HuH-7.5 (cell line): ENCODE measurements around the gene PTPMT1.
"Not testable (repeated sequence)": the region's sequence is repeated elsewhere in the genome, so short reads cannot be mapped to it uniquely, and the experiment has no call there.

ENCODE experiments used
- DNase-seq: peaks from one replicate; pipeline ENCODE4 v3.0.0; 2011; ENCODE audit warnings: low spot score

Gene PTPMT1, protein sequence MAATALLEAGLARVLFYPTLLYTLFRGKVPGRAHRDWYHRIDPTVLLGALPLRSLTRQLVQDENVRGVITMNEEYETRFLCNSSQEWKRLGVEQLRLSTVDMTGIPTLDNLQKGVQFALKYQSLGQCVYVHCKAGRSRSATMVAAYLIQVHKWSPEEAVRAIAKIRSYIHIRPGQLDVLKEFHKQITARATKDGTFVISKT

DNA sequence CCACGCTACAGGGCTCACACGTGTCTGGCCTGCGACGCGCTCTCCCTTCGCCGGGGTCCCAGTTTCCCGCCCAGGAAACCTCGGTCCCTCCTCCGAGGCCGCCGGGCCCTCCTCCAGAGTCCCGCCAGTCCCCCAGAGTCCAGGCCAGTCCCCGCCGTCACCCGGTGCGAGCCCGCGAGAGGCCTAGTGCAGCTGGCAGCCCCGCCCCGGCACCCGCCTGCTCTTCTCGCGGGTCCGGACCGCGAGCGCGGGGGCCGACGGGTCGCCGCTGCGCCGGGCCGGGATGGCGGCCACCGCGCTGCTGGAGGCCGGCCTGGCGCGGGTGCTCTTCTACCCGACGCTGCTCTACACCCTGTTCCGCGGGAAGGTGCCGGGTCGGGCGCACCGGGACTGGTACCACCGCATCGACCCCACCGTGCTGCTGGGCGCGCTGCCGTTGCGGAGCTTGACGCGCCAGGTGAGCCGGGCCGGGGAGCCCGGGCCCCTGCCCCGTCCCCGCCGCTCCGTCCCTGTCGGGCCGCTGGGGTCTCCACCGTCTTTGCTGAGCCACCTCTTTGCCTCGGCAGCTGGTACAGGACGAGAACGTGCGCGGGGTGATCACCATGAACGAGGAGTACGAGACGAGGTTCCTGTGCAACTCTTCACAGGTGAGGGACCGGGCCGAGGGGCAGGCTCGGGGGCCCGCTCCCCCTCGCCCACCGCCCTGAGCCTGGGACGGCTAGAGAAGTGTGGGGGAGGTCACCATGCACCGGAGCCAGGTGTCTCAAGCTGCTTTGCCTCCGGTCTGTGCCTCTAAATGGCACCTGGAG is at the start of gene PTPMT1:
TSS of gene PTPMT1 (plus strand) at position 260 of the 809 bp plus-strand sequence. CDS start at position 284, 24 bp downstream.
- DNase-seq, result peak; percentile 57

DNA sequence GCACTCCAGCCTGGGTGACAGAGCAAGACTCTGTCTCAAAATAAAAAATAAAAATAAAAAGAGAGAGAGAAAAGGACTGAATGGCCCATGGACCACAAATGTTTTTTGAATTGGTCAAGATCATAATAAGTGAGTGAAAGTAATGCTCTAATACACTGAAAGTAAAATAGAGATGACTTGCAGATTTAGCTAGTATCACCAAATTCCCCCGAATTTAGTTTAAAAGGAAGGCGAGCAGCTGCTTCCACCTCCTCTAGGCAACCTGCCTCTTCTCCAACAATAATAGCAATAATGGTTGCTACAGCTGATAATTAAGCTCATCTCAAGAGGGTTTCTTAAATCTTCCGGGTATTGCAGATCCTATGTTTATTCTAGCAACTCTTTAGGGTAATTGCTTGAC is 49.2 kb upstream of the PTPMT1 start:
- no peak for DNase-seq

DNA sequence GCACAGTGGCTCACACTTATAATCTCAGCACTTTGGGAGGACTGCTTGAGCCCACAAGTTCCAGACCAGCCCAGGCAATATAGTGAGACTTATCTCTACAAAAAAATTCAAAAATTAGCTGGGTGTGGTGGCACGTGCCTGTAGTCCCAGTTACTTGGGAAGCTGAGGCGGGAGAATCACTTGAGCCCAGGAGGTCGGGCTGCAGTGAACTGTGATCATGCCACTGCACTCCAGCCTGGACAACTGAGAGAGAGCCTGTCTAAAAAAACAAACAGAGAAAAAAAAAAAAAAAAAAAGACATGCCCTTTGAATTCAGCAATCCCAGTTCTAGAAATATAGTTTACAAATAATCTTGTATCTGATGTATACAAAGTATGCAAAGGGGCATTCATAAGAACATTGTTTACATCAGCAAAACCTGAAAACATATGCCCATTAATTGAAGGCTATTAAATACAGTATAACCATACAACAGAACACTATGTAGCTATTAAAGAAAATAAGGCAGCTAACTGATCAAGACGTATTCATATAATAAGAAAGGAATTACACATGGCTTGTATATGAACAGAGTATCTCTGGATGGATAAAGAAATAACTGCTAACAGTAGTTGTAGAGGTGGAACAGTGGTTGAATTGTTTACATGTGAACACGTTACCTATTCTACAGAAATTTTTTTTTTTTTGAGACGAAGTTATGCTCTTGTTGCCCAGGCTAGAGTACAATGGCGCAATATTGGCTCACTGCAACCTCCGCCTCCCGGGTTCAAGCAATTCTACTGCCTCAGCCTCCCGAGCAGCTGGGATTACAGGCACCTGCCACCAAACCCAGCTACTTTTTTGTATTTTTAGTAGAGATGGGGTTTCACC is 48.2 kb upstream of the PTPMT1 start:
- no peak for DNase-seq

DNA sequence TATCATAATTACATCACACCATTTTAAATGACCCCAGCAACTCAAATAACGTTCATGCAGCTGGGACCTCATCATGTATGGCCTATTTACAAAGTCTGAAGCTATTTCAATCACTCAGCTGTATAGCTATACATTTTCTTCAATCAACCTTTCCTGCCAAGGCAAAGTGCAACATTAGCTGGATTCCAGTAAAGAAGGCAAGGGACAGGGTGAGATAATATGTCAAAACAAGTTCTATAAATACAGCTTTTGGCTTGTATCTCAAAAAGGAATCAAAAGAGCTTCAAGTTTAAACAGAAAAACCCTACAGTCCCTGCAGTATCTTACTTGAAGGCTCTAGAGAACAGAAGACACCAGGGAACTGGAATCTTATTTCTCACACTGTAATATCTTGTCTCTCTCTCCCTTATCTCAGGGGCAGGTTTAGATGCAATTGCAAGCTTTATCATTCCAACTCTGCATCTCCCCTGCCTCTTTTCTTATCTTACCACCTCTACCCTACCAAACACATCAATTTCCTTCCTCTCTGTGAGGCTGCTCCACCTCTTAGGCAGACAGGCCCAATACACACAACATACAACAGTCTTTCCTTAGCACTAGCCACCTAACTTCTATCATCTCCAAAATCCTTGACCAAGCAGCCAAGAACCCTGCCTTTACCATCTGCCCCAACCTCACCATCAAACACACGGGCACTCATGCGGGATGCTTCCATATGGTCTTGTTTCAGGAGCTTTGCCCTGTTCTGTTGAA is 47.0 kb upstream of the PTPMT1 start:
- no peak for DNase-seq

DNA sequence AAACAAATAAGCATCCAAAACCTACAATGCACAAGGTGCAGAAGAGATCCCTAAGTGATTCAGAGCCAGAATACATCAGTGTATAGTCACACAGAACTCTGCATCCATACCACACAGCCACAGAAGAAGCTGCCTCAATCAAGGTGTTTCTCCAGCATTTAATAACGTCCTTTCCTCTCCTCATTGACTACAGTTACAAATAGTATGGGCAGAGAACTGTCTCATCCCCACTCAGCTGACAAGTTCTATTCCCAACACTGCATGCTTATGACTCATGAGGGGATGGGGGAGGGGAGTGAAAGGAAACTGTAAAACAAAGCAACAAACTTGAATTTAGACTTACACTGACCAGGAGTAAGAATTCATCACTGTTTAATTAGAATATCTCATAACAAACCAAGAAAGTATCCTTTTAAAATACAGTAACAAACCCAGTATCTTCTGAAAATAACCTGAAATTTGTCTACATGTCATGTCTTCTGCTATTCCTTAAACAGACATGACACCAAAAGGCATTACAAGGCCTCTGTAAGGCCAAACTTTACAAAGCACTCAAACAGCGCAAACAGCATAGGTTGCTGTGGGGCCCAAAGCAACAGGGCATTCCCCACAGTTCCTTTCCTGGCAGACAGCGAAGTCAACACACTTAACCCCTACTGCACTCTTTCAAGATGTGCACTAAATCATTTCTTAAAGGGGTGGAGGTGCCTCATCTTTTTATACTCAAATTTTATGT is 41.7 kb upstream of the PTPMT1 start:
- DNase-seq, result no peak

DNA sequence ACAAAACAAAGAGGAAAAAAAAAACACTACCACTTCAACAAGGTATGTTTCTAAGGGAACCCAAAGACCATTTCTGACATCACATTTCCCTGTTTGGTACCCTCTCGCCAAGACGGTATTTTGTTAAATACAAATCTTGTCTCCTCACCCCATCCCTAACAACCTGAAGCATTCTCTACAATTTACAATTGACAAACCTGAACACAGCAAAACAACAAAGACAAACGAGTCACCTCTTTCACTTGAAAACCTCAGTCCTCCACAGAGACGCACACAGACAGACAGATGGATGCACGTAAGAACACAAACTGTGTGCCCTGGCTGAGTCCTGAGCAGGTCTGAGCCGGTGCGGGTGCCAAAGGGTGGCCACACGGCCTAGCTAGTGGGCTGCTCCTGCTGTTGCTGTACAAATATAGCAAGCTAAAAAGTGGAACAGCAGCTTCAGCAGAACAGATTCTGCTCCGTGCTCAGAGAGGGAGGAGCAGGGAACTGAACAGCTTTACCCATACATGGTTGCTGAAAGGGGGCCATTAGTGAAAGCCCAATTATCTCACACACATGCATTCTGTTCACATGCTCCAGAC is 41.0 kb upstream of the PTPMT1 start:
- DNase-seq, result no peak

DNA sequence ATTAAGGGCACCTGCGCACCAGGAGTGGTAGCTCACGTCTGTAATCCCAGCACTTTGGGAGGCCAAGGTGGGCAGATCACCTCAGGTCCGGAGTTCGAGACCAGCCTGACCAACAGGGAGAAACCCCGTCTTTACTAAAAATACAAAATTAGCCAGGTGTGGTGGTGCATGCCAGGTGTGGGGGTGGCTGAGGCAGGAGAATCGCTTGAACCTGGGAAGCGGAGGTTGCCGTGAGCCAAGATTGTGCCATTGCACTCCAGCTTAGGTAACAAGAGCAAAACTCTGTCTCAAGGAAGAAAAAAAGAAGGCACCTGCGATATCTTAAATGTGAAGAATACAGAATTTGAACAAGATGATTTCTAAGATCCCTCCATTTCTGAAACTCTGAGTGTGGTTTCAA is 39.4 kb upstream of the PTPMT1 start:
- not testable (repeated sequence) for DNase-seq

DNA sequence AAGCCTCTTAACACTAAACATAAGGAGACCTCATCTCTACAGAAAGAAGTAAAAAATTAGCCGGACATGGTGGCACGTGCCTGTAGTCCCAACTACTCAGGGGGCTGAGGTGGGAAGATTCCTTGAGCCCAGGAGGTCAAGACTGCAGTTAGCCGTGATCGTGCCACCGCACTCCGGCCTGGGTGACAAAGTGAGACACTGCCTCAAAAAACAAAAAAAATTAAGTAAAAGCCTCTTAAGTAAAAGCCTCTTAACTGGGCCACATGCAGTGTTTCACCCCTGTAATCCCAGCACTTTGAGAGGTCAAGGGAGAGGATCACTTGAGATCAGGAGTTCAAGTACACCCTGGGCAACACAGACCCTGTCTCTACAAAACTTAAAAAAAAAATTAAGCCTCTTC is 38.2 kb upstream of the PTPMT1 start:
- no peak for DNase-seq

DNA sequence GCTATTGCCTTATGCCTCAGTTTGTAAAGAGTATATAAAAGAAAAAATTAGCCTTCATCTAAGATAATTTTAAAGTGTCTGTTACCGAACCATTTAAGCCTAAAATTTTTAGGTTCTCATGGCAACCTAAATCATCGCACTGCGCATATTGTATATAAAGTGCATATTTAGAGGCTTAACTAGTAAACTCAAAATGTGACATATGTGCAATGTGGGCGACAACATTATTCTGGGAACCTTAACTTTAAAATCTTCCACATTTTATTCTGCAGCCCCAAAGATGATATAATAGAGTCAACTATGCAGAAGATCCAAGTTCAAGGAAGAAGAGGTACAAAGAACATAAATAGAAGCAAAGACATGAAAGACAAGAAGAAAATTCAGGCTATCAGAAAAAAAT is 35.4 kb upstream of the PTPMT1 start:
- no peak for DNase-seq

DNA sequence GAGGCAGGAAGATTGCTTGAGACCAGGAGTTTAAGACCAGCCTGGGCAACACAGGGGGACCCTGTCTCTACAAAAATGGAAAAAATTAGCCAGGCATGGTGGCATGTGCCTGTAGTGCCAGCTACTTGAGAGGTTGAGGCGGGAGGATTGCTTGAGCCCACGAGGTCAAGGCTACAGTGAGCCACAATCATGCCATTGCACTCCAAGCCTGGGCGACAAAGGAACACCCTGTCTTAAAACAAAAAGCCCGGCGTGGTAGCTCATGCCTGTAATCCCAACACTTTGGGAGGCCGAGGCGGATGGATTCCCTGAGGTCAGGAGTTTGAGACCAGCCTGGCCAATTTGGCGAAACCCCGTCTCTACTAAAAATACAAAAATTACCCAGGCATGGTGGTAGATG is 34.7 kb upstream of the PTPMT1 start:
- not testable (repeated sequence) for DNase-seq

DNA sequence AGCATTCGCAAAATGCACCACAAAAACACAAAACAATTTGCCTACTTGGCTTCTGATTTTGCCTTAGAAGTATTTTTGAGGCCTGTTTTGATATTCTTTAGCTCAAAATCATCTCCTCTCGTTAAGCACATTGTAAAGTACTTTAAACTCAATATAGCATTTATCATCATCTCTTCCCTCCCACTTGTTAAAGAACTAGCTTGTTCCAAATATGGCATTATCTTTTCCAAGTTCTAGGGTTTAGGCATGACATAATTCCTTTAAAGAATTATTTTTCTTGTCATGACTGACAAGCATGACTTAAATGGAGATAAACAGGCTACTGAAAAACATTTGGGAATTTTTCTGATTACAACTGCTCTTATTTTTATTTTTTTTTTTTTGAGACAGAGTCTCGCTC is 33.7 kb upstream of the PTPMT1 start:
- DNase-seq, result no peak

DNA sequence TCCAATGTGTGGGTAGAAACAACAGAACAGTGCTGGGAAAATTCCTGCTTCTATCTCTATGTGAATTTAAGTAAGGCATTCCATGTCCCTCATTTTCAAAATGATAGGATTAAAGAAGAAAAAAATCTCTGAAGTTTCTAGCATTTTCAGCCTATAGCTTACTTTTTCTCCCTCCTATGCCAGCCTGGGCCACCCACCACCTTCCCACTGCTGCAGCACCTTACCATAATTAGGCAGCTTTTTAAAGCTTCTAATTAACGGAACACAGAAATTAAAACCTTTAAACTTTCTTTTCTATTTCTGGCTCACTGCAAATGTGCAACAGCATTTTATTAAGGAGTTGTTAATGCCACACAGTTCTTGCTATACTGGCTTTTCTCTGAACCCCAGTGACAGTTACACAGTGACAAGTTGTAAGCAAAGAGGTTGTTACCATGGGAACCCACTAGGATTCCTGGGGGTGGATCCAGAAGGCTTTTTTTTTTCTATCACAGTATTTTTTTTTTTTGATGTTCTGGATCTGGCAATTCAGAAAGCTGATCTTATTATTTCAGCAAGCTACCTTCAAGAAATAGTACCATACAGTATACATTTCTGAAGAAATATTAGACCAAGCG is 32.7 kb upstream of the PTPMT1 start:
- DNase-seq, result no peak

DNA sequence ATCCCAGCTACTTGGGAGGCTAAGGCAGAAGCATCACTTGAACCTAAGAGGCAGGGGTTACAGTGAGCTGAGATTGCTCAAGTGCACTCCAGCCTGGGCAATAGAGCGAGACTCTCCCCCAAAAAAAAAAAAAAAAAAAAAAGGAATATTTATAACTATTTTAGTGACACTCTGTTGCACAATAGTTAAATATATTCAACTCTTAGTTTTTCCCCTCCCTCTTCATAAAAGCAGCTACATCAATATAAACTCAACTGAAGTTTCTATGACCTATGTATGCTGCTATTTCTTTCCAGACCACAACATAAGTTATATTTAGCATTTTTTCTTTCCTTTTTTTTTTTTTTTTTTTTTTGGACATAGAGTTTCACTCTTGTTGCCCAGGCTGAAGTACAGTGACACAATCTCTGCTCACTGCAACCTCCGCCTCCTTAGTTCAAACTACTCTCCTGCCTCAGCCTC is 31.7 kb upstream of the PTPMT1 start:
- no peak for DNase-seq

DNA sequence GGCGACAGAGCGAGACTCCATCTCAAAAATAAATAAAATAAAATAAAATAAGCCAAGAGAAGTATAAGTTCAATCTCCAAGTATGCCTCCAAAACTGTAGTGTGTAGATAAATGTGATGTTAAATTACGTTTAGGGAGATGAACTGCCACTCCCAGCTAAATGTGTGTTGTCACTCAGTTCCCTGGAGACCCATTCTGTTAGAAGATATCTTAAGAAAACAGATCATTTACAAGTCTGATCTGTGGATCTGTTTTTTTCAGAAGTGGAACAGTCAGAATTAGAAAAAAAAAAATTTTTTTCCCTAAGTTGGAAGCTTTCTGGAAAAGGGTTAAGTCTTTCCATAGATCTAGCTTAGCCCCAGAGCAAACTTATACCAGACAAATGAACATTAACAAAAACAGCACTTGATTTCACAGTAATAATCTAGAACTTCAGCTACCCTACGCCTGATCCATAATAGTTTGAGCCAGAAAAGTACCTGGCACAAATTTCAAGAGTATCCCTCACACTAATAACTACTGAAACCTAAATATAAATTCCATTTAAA is 30.6 kb upstream of the PTPMT1 start:
- no peak for DNase-seq

DNA sequence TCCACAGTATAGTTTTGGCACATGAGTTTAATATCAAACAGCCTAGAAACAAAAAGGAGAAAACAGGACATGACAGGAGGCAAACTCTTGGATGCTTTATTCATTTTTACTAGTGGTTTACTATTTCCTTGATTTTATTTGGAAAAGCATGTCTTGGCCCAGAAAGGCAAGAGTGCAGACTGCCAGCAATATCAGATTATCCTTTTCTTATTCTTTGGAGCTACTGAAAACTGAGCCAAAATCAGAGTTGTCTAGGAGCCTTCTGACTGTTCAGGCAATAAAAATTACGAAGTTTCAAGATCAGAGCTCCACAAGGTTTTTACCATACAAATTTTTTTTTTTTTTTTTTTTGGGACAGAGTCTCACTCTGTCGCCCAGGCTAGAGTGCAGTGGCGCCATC is 28.5 kb upstream of the PTPMT1 start:
- no peak for DNase-seq

DNA sequence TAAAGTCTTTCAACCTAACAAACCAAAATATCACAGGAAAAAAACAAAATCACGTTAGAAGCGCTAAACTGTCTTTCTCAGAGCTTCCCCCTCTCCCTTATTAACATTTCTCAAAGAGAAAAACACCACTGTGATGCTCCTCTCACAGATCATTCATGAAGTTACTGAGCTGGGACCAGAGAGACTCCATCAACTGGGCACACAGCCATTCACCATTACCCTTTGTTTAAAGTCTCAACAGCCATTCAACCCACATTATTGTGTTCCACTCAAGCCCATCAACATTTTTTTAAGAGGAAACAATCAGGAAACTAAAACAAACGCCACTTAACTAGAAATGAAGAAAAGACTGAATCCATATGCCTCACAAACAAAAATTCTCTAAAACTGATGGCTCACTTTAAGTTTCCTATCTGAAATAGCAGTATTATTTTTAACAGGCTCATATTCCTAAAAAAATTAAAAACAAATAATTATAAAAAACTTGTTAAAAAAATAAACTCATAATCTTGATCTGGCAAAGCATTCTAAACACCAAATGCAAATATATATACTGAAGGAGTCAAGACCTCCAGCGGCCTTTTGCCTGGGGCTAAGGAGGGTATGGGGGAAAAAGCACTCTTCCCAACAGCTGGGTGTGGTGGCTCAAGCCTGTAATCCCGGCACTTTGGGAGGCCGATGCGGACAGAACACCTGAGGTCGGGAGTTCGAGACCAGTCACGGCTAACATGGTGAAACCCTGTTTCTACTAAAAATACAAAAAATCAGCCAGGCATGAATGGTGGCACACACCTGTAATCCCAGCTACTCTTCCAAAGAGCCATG is 26.4 kb upstream of the PTPMT1 start:
- DNase-seq, result no peak

DNA sequence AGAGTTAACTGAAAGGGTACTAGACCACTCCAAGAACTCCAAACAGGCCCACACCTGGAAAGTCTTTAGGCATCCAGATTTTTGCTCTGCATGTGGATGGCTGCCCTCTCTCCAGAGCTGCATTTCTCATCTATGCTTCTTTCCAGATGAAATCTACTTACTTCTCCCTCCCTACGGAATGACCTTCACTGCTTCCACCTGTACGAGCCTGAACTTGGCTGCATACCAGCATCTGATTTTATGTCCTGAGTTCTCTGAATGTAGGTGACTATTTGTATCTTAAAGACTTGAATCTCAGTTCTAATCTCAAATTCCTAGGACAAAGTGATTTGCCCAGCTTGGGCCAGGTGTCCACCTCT is 25.7 kb upstream of the PTPMT1 start:
- DNase-seq, result no peak

DNA sequence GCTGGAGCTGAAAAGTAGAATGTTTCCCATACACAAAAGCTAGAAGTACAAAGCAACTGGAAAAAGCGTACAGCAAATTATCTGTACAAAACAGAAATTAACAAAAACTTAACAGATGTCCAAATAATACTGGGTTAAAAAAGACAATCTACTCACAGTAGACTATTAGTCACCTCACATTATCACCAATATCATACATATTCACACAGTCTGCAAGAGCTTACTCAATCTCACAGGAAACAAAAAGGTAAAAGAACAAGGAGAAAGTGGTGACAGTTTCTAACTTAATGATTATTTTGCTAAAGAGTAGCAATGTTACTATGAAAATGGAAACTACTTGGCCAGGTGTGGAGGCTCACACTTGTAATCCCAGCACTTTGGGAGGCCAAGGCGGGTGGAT is 24.3 kb upstream of the PTPMT1 start:
- no peak for DNase-seq

DNA sequence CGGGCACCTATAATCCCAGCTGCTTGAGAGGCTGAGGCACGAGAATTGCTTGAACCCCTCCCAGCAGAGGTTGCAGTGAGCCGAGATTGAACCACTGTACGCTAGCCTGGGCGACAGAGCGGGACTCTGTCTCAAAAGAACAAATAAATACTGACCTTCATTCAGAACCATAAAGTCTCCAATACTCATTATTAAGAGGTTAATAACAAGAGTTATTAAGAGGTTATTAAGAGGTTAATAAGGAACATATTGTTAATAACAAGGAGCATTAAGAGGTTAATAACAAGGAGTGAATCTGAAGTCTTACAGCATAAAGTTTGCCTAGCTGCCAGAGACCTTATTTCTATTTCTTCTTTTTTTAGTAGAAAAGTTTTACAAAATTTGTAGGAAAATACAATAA is 20.1 kb upstream of the PTPMT1 start:
- DNase-seq, result no peak
